HG03520 (cell line): ENCODE data around the gene ATG2B.
"Not testable (repeated sequence)": the region's sequence is repeated elsewhere in the genome, so short reads cannot be mapped to it uniquely, and the experiment has no call there.

Experiments used
- ATAC-seq: cut with Tn5 transposase; IDR thresholded peaks from one replicate; pipeline ENCODE4 v1.9.1; 2021; ENCODE audit warnings: mild to moderate bottlenecking, moderate library complexity; ENCODE audit not compliant: unreplicated experiment

The ATG2B gene

DNA sequence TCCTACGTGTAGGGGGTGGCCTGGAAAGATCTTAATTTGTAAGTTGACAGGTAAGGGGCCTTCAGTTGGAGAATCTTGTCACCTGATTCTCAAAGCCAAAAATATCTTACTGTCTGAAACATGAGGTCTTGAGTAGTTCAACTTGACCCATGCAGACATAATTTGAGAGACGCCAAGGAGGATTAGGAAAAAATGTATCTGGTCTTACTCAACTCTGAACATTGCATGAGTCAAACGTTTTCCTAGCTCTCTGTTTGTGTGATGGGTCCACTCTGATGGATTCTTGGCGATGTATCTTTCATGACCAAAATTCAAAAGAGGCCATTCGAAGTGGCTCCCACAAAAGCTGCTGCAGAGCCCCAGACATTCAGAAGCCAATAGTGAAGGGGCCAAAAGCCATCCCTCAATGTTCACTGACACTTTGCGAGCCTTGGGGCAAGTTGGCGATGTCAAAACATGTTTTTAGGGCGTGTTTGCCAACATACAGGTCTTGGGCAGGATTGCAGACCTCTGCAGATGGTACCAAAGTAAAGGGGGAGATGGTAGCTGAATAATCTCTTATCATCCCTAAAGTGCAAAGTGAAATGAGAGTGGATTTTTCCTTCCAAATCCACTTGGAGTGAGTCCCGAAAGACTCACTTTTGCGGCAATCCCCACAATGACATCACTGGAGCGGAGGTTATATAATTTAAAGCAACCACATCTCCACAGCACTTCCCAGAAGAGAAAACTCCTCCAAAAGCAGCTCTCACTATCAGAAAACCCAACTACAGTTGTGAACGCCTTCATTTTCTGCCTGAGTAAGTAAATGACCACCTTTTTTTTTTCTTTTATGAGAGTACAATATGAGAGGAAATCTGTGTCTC lies 107.4 kb downstream of the ATG2B start, which contains the start of gene BDKRB1:
TSS of gene BDKRB1 (plus strand) at position 710 of the 866 bp plus-strand sequence. CDS start 7,473 bp downstream, outside the sequence.
- no peak for ATAC-seq

DNA sequence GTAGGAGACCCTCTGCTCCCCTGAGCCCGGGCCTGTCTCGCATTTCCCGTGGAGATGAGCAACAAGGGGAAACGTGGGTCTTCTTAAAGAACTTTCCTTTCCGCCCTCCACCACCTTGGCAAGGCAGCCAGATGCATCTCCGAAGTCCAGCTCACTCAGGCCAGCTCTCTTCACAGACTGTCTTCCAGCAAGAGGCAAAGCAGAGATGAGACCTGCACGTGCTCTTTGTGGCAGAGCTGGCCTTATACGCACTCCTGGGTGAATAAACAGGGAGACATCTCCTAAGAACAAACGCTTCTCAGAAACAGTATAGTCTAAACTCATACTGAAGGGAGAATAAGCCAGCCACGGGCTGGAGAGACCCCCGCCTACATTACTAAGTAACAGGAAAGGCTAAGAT lies 108.5 kb downstream of the ATG2B start:
- no peak for ATAC-seq

DNA sequence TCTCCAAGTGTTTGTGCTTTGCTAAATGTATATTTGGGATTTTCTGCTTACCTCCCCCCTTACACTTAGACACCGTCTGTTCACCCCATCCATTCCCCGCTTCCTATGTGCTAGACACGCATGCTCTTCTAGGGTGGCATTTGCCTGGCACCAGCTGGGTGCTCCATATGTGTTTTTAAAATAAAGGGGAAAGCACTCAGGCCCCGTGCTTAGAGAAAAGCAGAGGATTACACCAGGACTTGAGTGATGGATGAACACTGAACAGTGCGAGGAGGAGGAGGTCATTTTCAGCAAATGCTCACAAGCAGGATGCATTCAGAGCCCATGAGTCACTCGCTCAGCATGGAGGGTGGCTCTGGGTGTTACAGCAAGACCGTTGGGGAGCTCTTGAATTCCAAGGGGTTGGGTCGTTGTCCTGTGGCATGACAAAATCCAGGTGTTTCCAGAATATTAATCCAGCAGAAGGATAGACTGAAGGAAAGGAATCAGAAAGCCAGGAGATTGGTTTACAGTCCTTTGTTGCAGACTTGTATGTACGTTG lies 110.1 kb downstream of the ATG2B start:
- ATAC-seq: no peak

DNA sequence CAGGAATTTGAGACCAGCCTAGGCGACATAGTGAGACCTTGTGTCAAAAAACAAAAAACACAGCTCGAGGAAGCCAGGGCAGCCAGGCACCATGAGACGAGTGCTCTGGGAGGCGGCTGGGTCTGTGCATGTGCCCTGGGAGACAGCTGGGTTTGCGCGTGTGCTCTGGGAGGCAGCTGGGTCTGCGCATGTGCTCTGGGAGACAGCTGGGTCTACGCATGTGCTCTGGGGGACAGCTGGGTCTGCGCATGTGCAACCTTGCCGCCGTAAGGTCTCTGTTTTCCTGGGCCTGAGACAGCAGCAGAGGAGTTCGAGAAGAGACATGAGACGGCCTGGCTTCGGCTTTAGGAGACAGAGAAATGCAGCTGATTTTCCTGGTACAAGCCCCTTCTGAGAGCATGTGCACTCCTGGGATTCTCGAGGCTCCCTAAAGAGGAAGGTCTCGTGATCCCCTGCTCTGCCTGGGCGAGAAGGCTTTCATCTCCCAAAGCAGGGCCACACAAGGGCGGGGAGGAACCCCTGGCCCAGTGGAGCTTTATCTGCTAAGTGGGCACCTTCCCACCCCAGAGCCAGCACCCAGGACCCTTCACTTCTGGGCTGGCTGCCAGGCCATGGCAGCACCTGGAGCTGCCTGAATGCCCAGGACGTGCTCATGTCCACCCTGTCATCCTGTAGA lies 110.7 kb downstream of the ATG2B start:
- ATAC-seq: no peak

GRCh38 chr14:96251656-96252155 lies 111.4 kb downstream of the ATG2B start:
- no peak for ATAC-seq

GRCh38 chr14:96250485-96250884 lies 112.7 kb downstream of the ATG2B start:
- no peak for ATAC-seq

DNA sequence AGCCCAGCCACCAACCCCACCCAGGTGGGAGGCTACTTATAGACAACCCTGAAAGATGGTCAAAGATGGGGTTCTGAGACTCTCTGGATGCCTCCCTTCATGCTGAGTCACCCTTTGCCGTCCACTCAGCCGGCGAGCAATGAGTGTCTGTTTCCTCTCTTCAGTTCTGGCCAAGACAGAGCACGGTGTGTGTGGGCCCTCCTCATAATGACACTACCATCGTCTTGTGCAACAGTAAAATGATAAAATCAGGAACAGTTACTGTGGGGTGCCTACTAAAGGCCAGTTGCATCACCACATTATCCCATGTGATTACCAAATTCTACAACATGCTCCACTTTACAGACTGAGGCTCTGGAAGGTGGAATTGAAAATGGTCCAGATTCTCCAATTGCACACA lies 114.1 kb downstream of the ATG2B start:
- ATAC-seq: no peak

DNA sequence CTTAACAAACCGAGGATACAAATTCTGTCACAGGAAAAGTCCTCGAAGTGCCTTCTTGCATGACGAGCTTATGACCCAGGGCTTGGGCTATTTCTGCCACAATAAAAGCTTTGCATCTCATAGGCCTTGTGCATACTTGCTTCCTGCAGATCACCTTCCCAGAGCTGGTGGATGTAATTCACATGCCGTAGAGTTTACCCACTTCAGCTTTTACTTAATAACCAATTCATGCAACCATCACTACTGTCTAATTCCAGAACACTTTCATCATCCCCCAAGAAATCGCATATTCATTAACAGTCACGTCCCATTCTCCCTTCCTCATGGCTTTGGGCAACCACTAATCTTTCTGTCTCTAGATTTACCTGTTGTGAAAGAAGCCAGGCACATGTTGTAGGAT lies 116.1 kb downstream of the ATG2B start:
- no peak for ATAC-seq

DNA sequence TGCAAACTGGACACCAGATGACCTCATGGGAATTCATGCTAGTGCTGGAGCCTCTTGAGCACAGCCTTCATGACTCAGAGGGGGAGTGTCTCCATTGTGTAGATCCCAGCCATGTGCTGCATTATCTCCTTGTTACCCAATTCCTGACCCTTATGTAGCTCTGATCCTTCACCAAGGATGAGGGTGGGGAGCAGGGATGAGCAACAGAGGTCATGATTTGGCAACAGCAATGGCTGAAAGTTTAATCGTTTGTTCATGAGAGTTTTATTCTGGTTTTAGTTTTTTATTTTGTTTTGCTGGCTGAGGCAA lies 116.6 kb downstream of the ATG2B start:
- no peak for ATAC-seq

DNA sequence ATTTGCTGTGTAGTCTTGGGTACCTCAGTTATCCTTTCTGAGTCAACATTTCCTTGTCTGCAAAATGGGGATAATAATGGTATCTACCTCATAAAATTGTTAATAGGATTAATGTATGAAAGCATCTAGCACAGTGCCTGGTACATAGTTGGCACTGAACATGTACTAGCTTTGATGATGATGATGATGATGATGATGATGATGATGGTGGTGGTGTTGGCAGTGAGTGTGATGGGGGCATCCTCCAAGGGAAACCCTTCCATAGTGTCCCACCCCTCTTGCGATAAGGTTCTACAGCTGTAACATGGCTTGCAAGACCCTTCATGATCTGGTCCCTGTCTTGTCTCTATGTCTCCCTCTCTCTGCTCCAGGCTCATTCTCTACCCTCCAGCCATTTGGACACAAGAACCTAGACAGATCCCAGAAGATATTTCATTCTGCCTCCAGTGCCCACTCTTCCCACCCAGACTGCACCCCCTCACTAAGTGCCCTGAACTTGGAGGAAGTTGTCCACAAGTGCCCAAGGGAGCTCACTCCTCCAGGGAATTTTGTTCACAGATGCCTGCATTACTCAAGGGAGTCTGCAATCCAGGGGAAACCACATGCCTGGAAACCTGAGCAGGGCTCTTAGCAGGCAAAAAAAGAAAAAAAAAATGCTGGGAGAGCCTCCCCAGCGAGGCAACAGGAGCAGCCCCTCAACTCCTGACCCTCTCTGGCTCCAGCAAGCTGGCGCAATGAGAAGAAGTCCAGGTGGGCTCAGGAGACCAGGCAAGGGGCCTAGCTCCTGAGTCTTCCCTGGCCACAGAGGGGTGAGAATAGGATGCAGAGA lies 117.2 kb downstream of the ATG2B start:
- no peak for ATAC-seq

GRCh38 chr14:96245074-96245473 lies 118.1 kb downstream of the ATG2B start:
- not testable (repeated sequence) for ATAC-seq

DNA sequence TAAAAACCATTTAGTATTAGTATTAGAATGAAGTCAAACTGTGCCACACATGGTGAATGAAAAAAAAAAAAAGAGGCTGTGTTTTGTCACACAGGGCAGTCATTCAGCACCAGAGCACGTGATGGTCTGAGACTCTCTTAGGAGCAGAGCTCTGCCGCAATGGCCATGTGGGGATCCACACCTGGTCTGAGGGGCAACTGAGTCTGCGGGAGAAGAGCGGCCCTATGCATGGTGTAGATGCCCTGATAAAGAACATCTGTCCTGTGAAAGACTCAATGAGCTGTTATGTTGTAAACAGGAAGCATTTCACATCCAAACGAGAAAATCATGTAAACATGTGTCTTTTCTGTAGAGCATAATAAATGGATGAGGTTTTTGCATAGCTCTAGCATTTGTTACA lies 119.4 kb downstream of the ATG2B start:
- no peak for ATAC-seq

- ATAC-seq: no peak
Measured at GRCh38 chr14:96242126-96242525, 121.0 kb downstream of the ATG2B start.

DNA sequence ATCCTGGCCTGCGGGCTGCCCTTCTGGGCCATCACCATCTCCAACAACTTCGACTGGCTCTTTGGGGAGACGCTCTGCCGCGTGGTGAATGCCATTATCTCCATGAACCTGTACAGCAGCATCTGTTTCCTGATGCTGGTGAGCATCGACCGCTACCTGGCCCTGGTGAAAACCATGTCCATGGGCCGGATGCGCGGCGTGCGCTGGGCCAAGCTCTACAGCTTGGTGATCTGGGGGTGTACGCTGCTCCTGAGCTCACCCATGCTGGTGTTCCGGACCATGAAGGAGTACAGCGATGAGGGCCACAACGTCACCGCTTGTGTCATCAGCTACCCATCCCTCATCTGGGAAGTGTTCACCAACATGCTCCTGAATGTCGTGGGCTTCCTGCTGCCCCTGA lies 122.5 kb downstream of the ATG2B start:
- ATAC-seq: no peak

DNA sequence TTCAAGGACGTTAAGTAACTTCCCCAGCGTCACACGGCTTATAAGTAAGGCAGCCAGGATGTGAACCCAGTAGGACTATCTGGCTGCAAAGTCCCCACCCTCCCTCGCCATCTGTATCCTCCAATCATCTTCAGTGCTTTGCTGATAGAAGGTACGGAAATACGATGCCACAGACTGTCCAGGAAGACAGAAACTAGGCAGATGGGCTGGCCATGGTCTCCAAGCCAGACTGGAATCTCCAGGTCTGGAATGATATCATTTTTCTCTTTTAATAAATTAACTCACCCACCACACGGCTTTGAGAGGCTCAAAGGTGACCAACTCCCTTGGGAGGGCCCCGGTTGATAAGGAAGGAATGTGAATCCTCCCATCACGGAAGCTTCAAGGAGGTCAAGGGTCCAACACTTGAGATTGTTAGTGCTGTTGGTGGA lies 123.4 kb downstream of the ATG2B start:
- no peak for ATAC-seq

DNA sequence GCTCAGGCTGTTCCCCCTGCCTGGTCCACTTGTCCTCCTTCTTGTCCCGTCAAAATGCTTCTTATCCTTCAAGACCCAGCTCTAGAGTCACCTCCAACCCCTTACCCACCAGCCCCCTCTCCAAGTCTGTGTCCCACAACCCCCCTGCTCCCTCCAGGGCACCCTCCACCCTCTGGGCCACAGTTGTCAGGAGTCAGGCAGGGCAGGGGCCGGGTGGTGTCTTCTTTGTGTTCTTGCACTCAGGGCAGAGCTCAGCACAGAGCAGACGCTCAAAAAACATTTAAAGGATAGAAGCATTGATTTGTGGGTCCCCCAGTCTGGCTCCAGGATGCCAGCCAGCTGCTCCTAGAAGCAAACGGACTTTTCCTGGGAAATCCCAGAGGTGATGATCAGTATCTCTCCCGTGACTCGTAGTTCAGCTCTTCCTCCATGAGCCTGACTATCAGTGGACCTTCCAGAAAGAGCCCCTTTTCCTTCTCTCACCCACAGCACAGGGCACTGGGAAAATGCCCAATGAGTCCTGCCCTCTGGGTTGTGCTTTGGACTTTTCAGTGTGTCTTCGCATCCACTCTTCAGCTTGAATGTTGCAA lies 124.4 kb downstream of the ATG2B start:
- ATAC-seq: no peak

GRCh38 chr14:96237641-96238040 lies 125.5 kb downstream of the ATG2B start:
- ATAC-seq: no peak

DNA sequence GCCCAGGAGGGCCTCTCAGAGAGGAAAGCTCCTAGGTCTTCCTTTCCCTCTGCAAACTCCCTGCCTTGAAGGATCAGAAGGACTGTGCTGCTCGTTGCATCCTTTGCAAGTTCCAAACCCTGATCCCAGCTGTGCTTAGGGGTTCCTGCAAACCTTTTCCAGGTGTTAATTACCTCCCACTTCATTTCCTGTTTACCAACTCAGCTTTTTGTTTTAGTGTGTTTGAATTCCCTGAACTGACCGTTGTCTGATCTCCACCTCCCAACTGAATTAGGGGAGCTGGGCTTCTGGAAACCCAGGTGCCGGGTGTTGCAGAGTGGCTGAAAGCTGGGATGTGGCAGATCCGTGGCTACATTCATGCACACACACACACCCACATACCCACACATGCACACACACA lies 127.7 kb downstream of the ATG2B start:
- ATAC-seq: no peak

DNA sequence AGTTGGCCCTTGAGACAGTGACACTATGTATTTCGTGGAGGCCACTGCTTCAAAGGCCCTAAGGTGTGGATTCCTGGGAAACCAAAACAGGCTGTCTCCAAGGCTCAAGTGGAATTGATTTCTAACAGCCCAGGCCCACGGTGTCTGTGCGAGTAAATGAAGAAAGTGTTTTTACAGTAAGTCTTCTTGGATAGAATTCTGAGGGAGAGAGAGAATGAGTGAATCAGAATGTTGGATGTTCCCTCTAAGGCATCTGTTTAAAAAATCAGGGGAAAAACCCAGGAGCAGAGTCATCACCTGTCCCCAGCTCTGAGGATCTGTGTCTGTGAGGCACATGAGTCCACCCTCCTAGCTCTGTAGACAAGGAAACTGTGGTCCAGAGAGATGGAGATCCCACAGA lies 129.5 kb downstream of the ATG2B start:
- ATAC-seq: no peak

GRCh38 chr14:96232506-96232905 lies 130.6 kb downstream of the ATG2B start:
- ATAC-seq: no peak
